ENCODE data around the gene KRTAP4-16.

DNA sequence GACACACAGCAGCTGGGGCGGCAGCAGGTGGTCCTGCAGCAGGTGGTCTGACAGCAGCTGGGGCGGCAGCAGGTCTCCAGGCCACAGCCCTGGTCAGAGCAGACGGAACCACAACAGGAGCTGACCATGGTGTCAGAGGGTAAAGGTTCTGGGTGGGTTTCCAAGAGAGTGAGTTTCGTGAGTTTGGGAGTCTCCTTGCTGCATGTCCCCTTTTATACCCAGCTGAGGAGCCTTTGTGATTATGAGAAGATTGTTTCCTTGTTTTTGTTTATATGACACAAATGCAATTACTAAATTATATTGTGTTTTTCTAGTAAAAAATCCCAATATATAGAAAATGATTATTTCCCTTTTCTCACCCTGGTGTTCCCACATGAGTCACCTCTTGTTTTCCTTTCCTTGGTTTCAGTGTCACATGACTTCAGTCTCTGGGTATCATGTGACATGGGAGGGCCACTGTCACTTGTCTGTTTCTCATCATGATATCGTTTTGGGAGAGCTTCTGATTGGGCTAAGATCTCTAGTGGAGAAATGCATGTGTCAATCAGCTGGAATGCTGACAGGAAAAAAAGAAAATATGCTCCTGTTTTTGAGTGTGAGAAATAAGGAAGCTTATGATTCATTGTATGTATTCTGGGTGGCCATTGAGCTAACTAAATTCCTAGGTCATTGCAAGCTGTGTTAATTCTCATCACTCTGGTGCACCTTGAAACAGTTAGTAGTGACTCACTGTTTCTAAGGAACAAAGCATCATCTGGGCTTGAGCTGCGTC, 38.5 kb upstream of the KRTAP4-16 start, which contains the start of gene KRTAP4-6:
- TF ChIP-seq, protein P1, sequence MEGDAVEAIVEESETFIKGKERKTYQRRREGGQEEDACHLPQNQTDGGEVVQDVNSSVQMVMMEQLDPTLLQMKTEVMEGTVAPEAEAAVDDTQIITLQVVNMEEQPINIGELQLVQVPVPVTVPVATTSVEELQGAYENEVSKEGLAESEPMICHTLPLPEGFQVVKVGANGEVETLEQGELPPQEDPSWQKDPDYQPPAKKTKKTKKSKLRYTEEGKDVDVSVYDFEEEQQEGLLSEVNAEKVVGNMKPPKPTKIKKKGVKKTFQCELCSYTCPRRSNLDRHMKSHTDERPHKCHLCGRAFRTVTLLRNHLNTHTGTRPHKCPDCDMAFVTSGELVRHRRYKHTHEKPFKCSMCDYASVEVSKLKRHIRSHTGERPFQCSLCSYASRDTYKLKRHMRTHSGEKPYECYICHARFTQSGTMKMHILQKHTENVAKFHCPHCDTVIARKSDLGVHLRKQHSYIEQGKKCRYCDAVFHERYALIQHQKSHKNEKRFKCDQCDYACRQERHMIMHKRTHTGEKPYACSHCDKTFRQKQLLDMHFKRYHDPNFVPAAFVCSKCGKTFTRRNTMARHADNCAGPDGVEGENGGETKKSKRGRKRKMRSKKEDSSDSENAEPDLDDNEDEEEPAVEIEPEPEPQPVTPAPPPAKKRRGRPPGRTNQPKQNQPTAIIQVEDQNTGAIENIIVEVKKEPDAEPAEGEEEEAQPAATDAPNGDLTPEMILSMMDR (IDR thresholded peaks at IDR 0.05), result no peak
- no peak for TF ChIP-seq POLR2A (IDR thresholded peaks at IDR 0.05)
- no peak for TF ChIP-seq POLR2AphosphoS5 (IDR thresholded peaks at IDR 0.05)
